ENCODE measurements around the gene DOK4. TPM values are rescaled to one million over a fixed set of nuclear protein-coding genes. Genes with fewer than 3 reads are reported as not detected.
A peak's percentile ranks its signal among the peaks of the same experiment; 100 is the strongest.

DOK4 gene
- total RNA-seq, 4 donors from 2014 or later = 57.9 to 312 (median 143) TPM

GRCh38 chr16:57528499-57529390 lies 42.5 kb upstream of the DOK4 start:
- DNase-seq = peak; percentile 78
- Histone ChIP-seq H3K4me1 (peaks cover 13 to 28% (median 23%) of the 10 kb centered on the region in 4 donors), H3K27ac (peak overlapping the region in 1 of 4 donors; percentile 32), H3K9me3 (no peaks in the 10 kb centered on the region), H3K36me3 (no peaks in the 10 kb centered on the region), H3K27me3 (no peaks in the 10 kb centered on the region), H3K4me3 (peak overlapping the region in 3 of 4 donors; percentile 33 to 45 (median 42))
- TF ChIP-seq EP300 (IDR thresholded peaks at IDR 0.05; ENCODE audit: low read depth) (no peak), POLR2A (IDR thresholded peaks at IDR 0.05) (no peak), POLR2AphosphoS5 (IDR thresholded peaks at IDR 0.05) (no peak)
- TF ChIP-seq, protein P1, sequence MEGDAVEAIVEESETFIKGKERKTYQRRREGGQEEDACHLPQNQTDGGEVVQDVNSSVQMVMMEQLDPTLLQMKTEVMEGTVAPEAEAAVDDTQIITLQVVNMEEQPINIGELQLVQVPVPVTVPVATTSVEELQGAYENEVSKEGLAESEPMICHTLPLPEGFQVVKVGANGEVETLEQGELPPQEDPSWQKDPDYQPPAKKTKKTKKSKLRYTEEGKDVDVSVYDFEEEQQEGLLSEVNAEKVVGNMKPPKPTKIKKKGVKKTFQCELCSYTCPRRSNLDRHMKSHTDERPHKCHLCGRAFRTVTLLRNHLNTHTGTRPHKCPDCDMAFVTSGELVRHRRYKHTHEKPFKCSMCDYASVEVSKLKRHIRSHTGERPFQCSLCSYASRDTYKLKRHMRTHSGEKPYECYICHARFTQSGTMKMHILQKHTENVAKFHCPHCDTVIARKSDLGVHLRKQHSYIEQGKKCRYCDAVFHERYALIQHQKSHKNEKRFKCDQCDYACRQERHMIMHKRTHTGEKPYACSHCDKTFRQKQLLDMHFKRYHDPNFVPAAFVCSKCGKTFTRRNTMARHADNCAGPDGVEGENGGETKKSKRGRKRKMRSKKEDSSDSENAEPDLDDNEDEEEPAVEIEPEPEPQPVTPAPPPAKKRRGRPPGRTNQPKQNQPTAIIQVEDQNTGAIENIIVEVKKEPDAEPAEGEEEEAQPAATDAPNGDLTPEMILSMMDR (IDR thresholded peaks at IDR 0.05) = no peak
- WGBS, 2 donors (ENCODE audit: low coverage in 1 of 2) = 67% methylated on average over 122 of the region's 126 CpGs; no CpG with 5 or more reads in 1 of the 2 donors
- intact Hi-C loops (cut with DNase I; ENCODE audit: low total_unique reads) (no loop called here), in situ Hi-C loops (cut with MboI; ENCODE audit: low pct_ligation_motif_present in 1 of 4, low pct_unique_long_range_greater_than_20kb in 1 of 4, low sequenced_read_pairs in 3 of 4) (loop anchor here in 2 of 4 donors (10.0 kb wide), 1 partner anchor 224 kb away; no protein-coding TSS in a partner anchor)

GRCh38 chr16:57527610-57528360 lies 41.5 kb upstream of the DOK4 start:
- Histone ChIP-seq H3K27ac (no peak overlapping the region), H3K4me1 (peaks cover 7 to 18% (median 14%) of the 10 kb centered on the region in 4 donors), H3K27me3 (no peaks in the 10 kb centered on the region), H3K36me3 (no peaks in the 10 kb centered on the region), H3K9me3 (no peaks in the 10 kb centered on the region), H3K4me3 (no peak overlapping the region)
- in situ Hi-C loops (cut with MboI; ENCODE audit: low pct_ligation_motif_present in 1 of 4, low pct_unique_long_range_greater_than_20kb in 1 of 4, low sequenced_read_pairs in 3 of 4) = loop anchor here in 2 of 4 donors (10.0 kb wide), 1 partner anchor 223 kb away; no protein-coding TSS in a partner anchor
- WGBS, 2 donors (ENCODE audit: low coverage in 1 of 2) = 91 to 96% methylated on average over 10 to 19 of the region's 19 CpGs
- no peak for TF ChIP-seq POLR2A (IDR thresholded peaks at IDR 0.05)
- TF ChIP-seq, protein P1 (IDR thresholded peaks at IDR 0.05) = no peak
- TF ChIP-seq EP300 (IDR thresholded peaks at IDR 0.05; ENCODE audit: low read depth) = no peak
- TF ChIP-seq POLR2AphosphoS5 (IDR thresholded peaks at IDR 0.05) = no peak
- no peak for DNase-seq
- intact Hi-C loops (cut with DNase I; ENCODE audit: low total_unique reads) = no loop called here

DNA sequence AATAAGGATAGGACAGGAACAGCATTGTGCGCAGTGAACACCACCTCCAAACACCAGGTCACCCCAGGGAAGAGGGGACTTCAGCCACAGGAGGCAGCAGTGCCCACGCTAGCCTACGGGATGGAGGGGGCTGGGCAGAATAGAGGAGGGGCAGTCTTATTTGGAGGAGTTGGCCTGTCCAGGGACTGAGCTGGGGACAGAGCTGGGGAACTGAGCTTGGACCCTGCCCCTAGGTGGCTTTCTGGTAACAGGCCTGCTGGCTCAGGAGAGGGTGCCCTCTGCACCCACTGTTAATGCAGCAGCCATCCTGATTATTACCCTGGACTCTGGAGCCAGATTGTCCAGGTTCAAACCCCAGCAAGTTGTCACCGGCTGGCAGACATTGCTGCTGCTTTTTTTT lies 40.7 kb upstream of the DOK4 start:
- in situ Hi-C loops (cut with MboI; ENCODE audit: low pct_ligation_motif_present in 1 of 4, low pct_unique_long_range_greater_than_20kb in 1 of 4, low sequenced_read_pairs in 3 of 4) = loop anchor here in 2 of 4 donors (10.0 kb wide), 1 partner anchor 222 kb away; no protein-coding TSS in a partner anchor
- Histone ChIP-seq H3K9me3 (no peaks in the 10 kb centered on the region), H3K27me3 (no peaks in the 10 kb centered on the region), H3K27ac (no peak overlapping the region), H3K4me1 (peaks cover 6 to 14% (median 10%) of the 10 kb centered on the region in 4 donors), H3K4me3 (no peak overlapping the region), H3K36me3 (no peaks in the 10 kb centered on the region)
- TF ChIP-seq POLR2AphosphoS5 (IDR thresholded peaks at IDR 0.05) (no peak), POLR2A (IDR thresholded peaks at IDR 0.05) (no peak), EP300 (IDR thresholded peaks at IDR 0.05; ENCODE audit: low read depth) (no peak)
- TF ChIP-seq, protein P1 (IDR thresholded peaks at IDR 0.05) = no peak
- no peak for DNase-seq
- intact Hi-C loops (cut with DNase I; ENCODE audit: low total_unique reads) = no loop called here
- 80% methylated on average over 4 of the region's 4 CpGs; no CpG with 5 or more reads in 1 of the 2 donors for WGBS, 2 donors (ENCODE audit: low coverage in 1 of 2)

- Histone ChIP-seq H3K27me3 (no peaks in the 10 kb centered on the region), H3K9me3 (no peaks in the 10 kb centered on the region), H3K4me3 (no peak overlapping the region), H3K27ac (no peak overlapping the region), H3K4me1 (peaks cover 6 to 14% (median 10%) of the 10 kb centered on the region in 4 donors), H3K36me3 (no peaks in the 10 kb centered on the region)
- no peak for TF ChIP-seq POLR2A (IDR thresholded peaks at IDR 0.05)
- TF ChIP-seq EP300 (IDR thresholded peaks at IDR 0.05; ENCODE audit: low read depth) = no peak
- TF ChIP-seq, protein P1 (IDR thresholded peaks at IDR 0.05) = no peak
- TF ChIP-seq POLR2AphosphoS5 (IDR thresholded peaks at IDR 0.05) = no peak
- in situ Hi-C loops (cut with MboI; ENCODE audit: low pct_ligation_motif_present in 1 of 4, low pct_unique_long_range_greater_than_20kb in 1 of 4, low sequenced_read_pairs in 3 of 4) (loop anchor here in 2 of 4 donors (10.0 kb wide), 1 partner anchor 222 kb away; no protein-coding TSS in a partner anchor), intact Hi-C loops (cut with DNase I; ENCODE audit: low total_unique reads) (no loop called here)
- no peak for DNase-seq
- 85% methylated on average over 6 of the region's 6 CpGs; no CpG with 5 or more reads in 1 of the 2 donors for WGBS, 2 donors (ENCODE audit: low coverage in 1 of 2)
These were observed 40.2 kb upstream of the DOK4 start for GRCh38 chr16:57526498-57526897.

Measured in transverse colon (tissue), 4 donors.